GM19463 (cell line): ENCODE results near the gene COL8A2.

Experiments
- ATAC-seq: cut with Tn5 transposase; IDR thresholded peaks from one replicate; pipeline ENCODE4 v1.9.1; 2021; ENCODE audit warnings: mild to moderate bottlenecking, moderate library complexity; ENCODE audit not compliant: unreplicated experiment

Gene COL8A2

GRCh38 chr1:36115200-36115669 is 9.8 kb downstream of the COL8A2 start:
- ATAC-seq = no peak

GRCh38 chr1:36114371-36114770 is 10.7 kb downstream of the COL8A2 start:
- no peak for ATAC-seq

GRCh38 chr1:36112823-36113222 is 12.2 kb downstream of the COL8A2 start:
- no peak for ATAC-seq

- no peak for ATAC-seq
Observed at GRCh38 chr1:36111151-36111550, 13.9 kb downstream of the COL8A2 start.

GRCh38 chr1:36109041-36109679 is 15.9 kb downstream of the COL8A2 start:
- no peak for ATAC-seq

- ATAC-seq = no peak
Observed at GRCh38 chr1:36108314-36108713, 16.7 kb downstream of the COL8A2 start.

- ATAC-seq = no peak
Observed at GRCh38 chr1:36107394-36107793, 17.6 kb downstream of the COL8A2 start.

GRCh38 chr1:36106269-36106668 is 18.8 kb downstream of the COL8A2 start:
- no peak for ATAC-seq

- ATAC-seq = no peak
Observed at GRCh38 chr1:36101546-36101945, 23.5 kb downstream of the COL8A2 start.

- ATAC-seq = no peak
Observed at GRCh38 chr1:36100376-36100775, 24.6 kb downstream of the COL8A2 start.

GRCh38 chr1:36099681-36100341 is 25.2 kb downstream of the COL8A2 start:
- ATAC-seq = no peak

- ATAC-seq = no peak
Observed at GRCh38 chr1:36098650-36099365, 26.2 kb downstream of the COL8A2 start.

- no peak for ATAC-seq
Observed at GRCh38 chr1:36097693-36098585, 27.1 kb downstream of the COL8A2 start.

GRCh38 chr1:36096500-36097432 is 28.3 kb downstream of the COL8A2 start:
- ATAC-seq = no peak

GRCh38 chr1:36095760-36096405 is 29.1 kb downstream of the COL8A2 start:
- ATAC-seq = no peak

- no peak for ATAC-seq
Observed at GRCh38 chr1:36094621-36095061, 30.4 kb downstream of the COL8A2 start.

- ATAC-seq = no peak
Observed at GRCh38 chr1:36093929-36094328, 31.1 kb downstream of the COL8A2 start.

GRCh38 chr1:36093226-36093625 is 31.8 kb downstream of the COL8A2 start:
- ATAC-seq = no peak

- ATAC-seq = no peak
Observed at GRCh38 chr1:36092798-36093185, 32.2 kb downstream of the COL8A2 start.
